Measurements from ENCODE around the gene XYLT1. TPM values are rescaled to one million over a fixed set of nuclear protein-coding genes. Genes with fewer than 3 reads are reported as not detected.

Gene XYLT1
- total and polyA plus RNA-seq, 9 of the 15 experiments (the other 6 are each of a cell fraction or from before 2014, with no cell fraction given): 0.03 to 0.09 (median 0.08) TPM; not detected in 6

GRCh38 chr16:17225541-17225940 is 245.2 kb downstream of the XYLT1 start:
- H3K27me3 ChIP-seq (ENCODE audit: control insufficient read depth in 2 of 2, insufficient read depth in 2 of 2, low read length in 2 of 2): peaks cover 24 to 39% of the 10 kb centered on the region in 2 experiments; a peak in 3 of 5 replicates
- no peaks in the 10 kb centered on the region for H3K9me1 ChIP-seq (ENCODE audit: control insufficient read depth, insufficient read depth, low read length)
- H3K4me3 ChIP-seq: no peak overlapping the region
- no peak overlapping the region for H3K27ac ChIP-seq (ENCODE audit: extremely low read depth, low read depth, low read length)
- ChIA-PET POLR2A (no interaction called here), CTCF (ENCODE audit: low intra/inter-chr PET ratio) (no interaction called here)
- 0 out of 2 replicates have a peak, but pooled peaks cover 2% of the 10 kb centered on the region for H4K20me1 ChIP-seq (replicated peaks; ENCODE audit: control insufficient read depth, insufficient read depth, low read length)
- no peak for FAIRE-seq
- no peak overlapping the region for H3K4me2 ChIP-seq (ENCODE audit: insufficient read depth, low read length)
- in situ Hi-C loops (cut with MboI): no loop called here
- TF ChIP-seq, protein P1, sequence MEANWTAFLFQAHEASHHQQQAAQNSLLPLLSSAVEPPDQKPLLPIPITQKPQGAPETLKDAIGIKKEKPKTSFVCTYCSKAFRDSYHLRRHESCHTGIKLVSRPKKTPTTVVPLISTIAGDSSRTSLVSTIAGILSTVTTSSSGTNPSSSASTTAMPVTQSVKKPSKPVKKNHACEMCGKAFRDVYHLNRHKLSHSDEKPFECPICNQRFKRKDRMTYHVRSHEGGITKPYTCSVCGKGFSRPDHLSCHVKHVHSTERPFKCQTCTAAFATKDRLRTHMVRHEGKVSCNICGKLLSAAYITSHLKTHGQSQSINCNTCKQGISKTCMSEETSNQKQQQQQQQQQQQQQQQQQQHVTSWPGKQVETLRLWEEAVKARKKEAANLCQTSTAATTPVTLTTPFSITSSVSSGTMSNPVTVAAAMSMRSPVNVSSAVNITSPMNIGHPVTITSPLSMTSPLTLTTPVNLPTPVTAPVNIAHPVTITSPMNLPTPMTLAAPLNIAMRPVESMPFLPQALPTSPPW (CRISPR knock-in tag; IDR thresholded peaks at IDR 0.05): no peak
- no peak for TF ChIP-seq E2F4 (CRISPR knock-in tag; IDR thresholded peaks at IDR 0.05; ENCODE audit: low read depth)
- TF ChIP-seq, protein P2, sequence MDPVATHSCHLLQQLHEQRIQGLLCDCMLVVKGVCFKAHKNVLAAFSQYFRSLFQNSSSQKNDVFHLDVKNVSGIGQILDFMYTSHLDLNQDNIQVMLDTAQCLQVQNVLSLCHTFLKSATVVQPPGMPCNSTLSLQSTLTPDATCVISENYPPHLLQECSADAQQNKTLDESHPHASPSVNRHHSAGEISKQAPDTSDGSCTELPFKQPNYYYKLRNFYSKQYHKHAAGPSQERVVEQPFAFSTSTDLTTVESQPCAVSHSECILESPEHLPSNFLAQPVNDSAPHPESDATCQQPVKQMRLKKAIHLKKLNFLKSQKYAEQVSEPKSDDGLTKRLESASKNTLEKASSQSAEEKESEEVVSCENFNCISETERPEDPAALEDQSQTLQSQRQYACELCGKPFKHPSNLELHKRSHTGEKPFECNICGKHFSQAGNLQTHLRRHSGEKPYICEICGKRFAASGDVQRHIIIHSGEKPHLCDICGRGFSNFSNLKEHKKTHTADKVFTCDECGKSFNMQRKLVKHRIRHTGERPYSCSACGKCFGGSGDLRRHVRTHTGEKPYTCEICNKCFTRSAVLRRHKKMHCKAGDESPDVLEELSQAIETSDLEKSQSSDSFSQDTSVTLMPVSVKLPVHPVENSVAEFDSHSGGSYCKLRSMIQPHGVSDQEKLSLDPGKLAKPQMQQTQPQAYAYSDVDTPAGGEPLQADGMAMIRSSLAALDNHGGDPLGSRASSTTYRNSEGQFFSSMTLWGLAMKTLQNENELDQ (CRISPR knock-in tag; IDR thresholded peaks at IDR 0.05; ENCODE audit: borderline replicate concordance): no peak
- no peak for TF ChIP-seq WHSC1 (IDR thresholded peaks at IDR 0.05; ENCODE audit: low read length)
- no peak for TF ChIP-seq SAFB (IDR thresholded peaks at IDR 0.05; ENCODE audit: borderline replicate concordance, low read depth, low read length)
- TF ChIP-seq NR2F6 (CRISPR knock-in tag; IDR thresholded peaks at IDR 0.05): no peak
- no peak for TF ChIP-seq SMAD3 (CRISPR knock-in tag; conservative IDR thresholded peaks at IDR 0.05)
- no peak for TF ChIP-seq NELFE (IDR thresholded peaks at IDR 0.05; ENCODE audit: insufficient read depth, insufficient read length)
- TF ChIP-seq, protein P3, sequence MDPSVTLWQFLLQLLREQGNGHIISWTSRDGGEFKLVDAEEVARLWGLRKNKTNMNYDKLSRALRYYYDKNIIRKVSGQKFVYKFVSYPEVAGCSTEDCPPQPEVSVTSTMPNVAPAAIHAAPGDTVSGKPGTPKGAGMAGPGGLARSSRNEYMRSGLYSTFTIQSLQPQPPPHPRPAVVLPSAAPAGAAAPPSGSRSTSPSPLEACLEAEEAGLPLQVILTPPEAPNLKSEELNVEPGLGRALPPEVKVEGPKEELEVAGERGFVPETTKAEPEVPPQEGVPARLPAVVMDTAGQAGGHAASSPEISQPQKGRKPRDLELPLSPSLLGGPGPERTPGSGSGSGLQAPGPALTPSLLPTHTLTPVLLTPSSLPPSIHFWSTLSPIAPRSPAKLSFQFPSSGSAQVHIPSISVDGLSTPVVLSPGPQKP (CRISPR knock-in tag; IDR thresholded peaks at IDR 0.05): no peak
- no peak for TF ChIP-seq SNRNP70 (optimal IDR thresholded peaks at IDR 0.05; ENCODE audit: low read depth, low read length)
- TF ChIP-seq RFX1 (IDR thresholded peaks at IDR 0.05): no peak
- no peak for TF ChIP-seq ZNF431 (CRISPR knock-in tag; IDR thresholded peaks at IDR 0.05)
- TF ChIP-seq FOXA3 (CRISPR knock-in tag; conservative IDR thresholded peaks at IDR 0.05 in 1 of 2, IDR thresholded peaks at IDR 0.05 in 1 of 2): no peak
- TF ChIP-seq BCL6 (CRISPR knock-in tag; IDR thresholded peaks at IDR 0.05): no peak
- no peak for TF ChIP-seq MBD1 (CRISPR knock-in tag; IDR thresholded peaks at IDR 0.05)
- TF ChIP-seq TARDBP (IDR thresholded peaks at IDR 0.05): no peak
- no peaks in the 10 kb centered on the region for H3K79me2 ChIP-seq (ENCODE audit: control insufficient read depth, insufficient read depth, low read length)
- H2AFZ ChIP-seq (ENCODE audit: low read depth, low read length): no peak overlapping the region
- H3K9me3 ChIP-seq (replicated peaks; ENCODE audit: control insufficient read depth, insufficient read depth, low read depth, low read length): no peaks in the 10 kb centered on the region
- DNase-seq (ENCODE audit: extremely low read depth in 1 of 4, low spot score in 3 of 4): no peak
- H3K36me3 ChIP-seq (ENCODE audit: control insufficient read depth, insufficient read depth, low read length): no peaks in the 10 kb centered on the region
- ATAC-seq: no peak
- no peak overlapping the region for H3K9ac ChIP-seq (ENCODE audit: insufficient read depth in 1 of 2, low read depth in 2 of 2, low read length in 2 of 2)
- intact Hi-C loops (cut with micrococcal nuclease): no loop called here
- no TSS peak for BruUV-seq (replicated peaks)
- 0% methylated on average over 7 of the region's 7 CpGs for WGBS (ENCODE audit: insufficient coverage, low coverage, missing lambda C conversion rate)
- no peaks in the 10 kb centered on the region for H3K4me1 ChIP-seq (replicated peaks in 1 of 2; ENCODE audit: control insufficient read depth in 2 of 2, insufficient read depth in 2 of 2, low read length in 2 of 2)

Data from K562 (cell line).